DOHH2 (cell line): ENCODE measurements around the gene SPATA13.

Experiments used
- H3F3A ChIP-seq: fragments of 200-600 bp; sonication (generic), shearing (Covaris generic); 2 replicates; pipeline ENCODE4 v1.6.0; 2016; ENCODE audit warnings: antibody characterized with exemption, mild to moderate bottlenecking; ENCODE audit not compliant: control insufficient read depth, insufficient read depth
- H3K27ac ChIP-seq: fragments of 200-600 bp; sonication (generic); 2 replicates; pipeline ENCODE4 v1.5.1; 2014; ENCODE audit warnings: low read depth, mild to moderate bottlenecking, low read length, moderate library complexity
- H3K27me3 ChIP-seq: fragments of 200-600 bp; sonication (generic); 2 replicates; pipeline ENCODE4 v1.6.1; 2014; ENCODE audit warnings: mild to moderate bottlenecking, low read length, mixed read lengths; ENCODE audit not compliant: control insufficient read depth
- H3K36me3 ChIP-seq: fragments of 200-600 bp; sonication (generic); 2 replicates; pipeline ENCODE4 v1.6.1; 2014; ENCODE audit warnings: mild to moderate bottlenecking, low read length, moderate library complexity, mixed read lengths; ENCODE audit not compliant: control insufficient read depth
- H3K4me1 ChIP-seq: fragments of 200-600 bp; sonication (generic); 2 replicates; pipeline ENCODE4 v1.6.1; 2014; ENCODE audit warnings: mild to moderate bottlenecking, low read length, mixed read lengths; ENCODE audit not compliant: control insufficient read depth
- H3K4me2 ChIP-seq: fragments of 200-600 bp; sonication (generic); 2 replicates; pipeline ENCODE4 v1.6.0; 2014; ENCODE audit warnings: mild to moderate bottlenecking, low read length, moderate library complexity
- H3K4me3 ChIP-seq: fragments of 200-600 bp; sonication (generic); 2 replicates; pipeline ENCODE4 v1.5.1; 2014; ENCODE audit warnings: mild to moderate bottlenecking, low read length, mixed read lengths
- H3K79me2 ChIP-seq: fragments of 200-600 bp; sonication (generic); 2 replicates; pipeline ENCODE4 v1.6.1; 2014; ENCODE audit warnings: mild to moderate bottlenecking, low read length, mixed read lengths; ENCODE audit not compliant: control insufficient read depth
- H3K9me2 ChIP-seq: fragments of 200-600 bp; sonication (generic); replicated peaks from 2 replicates; pipeline ENCODE4 v1.6.1; 2014; ENCODE audit warnings: mild to moderate bottlenecking, low read length, mixed read lengths; ENCODE audit not compliant: control insufficient read depth
- H3K9me3 ChIP-seq: fragments of 200-600 bp; sonication (generic); 2 replicates; pipeline ENCODE4 v1.6.1; 2014; ENCODE audit warnings: antibody characterized with exemption, low read length, mixed read lengths; ENCODE audit not compliant: control insufficient read depth, insufficient read depth
- H4K20me1 ChIP-seq: fragments of 200-600 bp; sonication (generic); 2 replicates; pipeline ENCODE4 v1.6.0; 2014; ENCODE audit warnings: low read depth, mild to moderate bottlenecking, antibody characterized with exemption, low read length, moderate library complexity; ENCODE audit not compliant: control insufficient read depth, insufficient read depth
- EZH2phosphoT487 ChIP-seq: fragments of 200-600 bp; sonication (generic); IDR thresholded peaks from 2 replicates; pipeline ENCODE4 v1.6.1; 2017; ENCODE audit warnings: borderline replicate concordance, mild to moderate bottlenecking, antibody characterized with exemption, low read length, moderate library complexity, mixed read lengths
- TF ChIP-seq, protein P1 (sequence below): fragments of 200-600 bp; sonication (generic); IDR thresholded peaks from one replicate; pipeline ENCODE4 v1.5.1; 2014; ENCODE audit warnings: antibody characterized with exemption, mild to moderate bottlenecking, low read depth, low read length; ENCODE audit not compliant: poor library complexity, severe bottlenecking

The SPATA13 gene

DNA sequence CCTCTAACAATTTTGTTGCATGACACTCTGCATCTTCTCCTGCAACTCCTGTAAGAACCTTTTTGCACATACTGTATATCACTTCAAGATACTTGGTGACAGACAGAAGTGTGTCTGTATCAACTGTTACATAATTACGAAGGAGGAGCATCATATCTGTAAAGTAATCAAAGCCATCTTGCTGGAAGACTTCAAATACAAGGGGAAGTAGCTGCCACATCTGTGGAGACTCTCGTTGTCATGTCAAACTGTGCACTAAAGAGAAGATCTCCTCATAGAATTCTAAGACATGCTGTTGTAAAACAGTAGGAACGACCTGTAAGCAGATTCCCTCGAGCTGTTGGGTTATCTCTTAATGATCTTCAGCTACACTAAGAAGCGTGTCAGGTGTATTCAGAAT lies 38.0 kb upstream of the SPATA13 start:
- Histone ChIP-seq H4K20me1 (no peaks in the 10 kb centered on the region), H3K4me2 (no peak overlapping the region), H3K9me3 (no peaks in the 10 kb centered on the region), H3F3A (no peaks in the 10 kb centered on the region), H3K4me3 (no peak overlapping the region), H3K36me3 (no peaks in the 10 kb centered on the region), H3K27ac (no peak overlapping the region), H3K79me2 (no peaks in the 10 kb centered on the region), H3K4me1 (0 out of 2 replicates have a peak, but pooled peaks cover 3% of the 10 kb centered on the region), H3K9me2 (no peaks in the 10 kb centered on the region), H3K27me3 (peaks cover 17% of the 10 kb centered on the region)
- TF ChIP-seq, protein P1, sequence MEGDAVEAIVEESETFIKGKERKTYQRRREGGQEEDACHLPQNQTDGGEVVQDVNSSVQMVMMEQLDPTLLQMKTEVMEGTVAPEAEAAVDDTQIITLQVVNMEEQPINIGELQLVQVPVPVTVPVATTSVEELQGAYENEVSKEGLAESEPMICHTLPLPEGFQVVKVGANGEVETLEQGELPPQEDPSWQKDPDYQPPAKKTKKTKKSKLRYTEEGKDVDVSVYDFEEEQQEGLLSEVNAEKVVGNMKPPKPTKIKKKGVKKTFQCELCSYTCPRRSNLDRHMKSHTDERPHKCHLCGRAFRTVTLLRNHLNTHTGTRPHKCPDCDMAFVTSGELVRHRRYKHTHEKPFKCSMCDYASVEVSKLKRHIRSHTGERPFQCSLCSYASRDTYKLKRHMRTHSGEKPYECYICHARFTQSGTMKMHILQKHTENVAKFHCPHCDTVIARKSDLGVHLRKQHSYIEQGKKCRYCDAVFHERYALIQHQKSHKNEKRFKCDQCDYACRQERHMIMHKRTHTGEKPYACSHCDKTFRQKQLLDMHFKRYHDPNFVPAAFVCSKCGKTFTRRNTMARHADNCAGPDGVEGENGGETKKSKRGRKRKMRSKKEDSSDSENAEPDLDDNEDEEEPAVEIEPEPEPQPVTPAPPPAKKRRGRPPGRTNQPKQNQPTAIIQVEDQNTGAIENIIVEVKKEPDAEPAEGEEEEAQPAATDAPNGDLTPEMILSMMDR = no peak
- no peak for TF ChIP-seq EZH2phosphoT487

DNA sequence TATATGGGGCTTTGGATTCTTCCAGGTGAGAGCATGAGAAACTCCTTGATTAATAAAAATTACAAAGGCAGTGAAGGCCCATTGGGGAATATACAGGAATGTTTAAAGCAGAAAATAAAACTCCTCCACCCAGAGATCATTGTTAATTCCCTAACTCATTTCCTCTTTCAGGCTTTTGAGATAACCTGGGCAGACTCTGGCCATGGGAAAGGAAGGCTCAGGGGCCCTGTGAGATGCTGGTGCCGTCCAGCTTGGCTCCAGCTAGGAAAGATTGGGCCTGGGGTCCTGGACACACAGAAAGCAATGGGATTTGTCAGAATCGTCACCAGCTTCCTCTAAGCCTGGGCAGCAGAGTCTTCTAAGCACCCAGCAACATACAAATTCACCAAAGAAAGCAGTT lies 36.8 kb upstream of the SPATA13 start:
- H3K27me3 ChIP-seq = peaks cover 17% of the 10 kb centered on the region
- H3F3A ChIP-seq = no peaks in the 10 kb centered on the region
- TF ChIP-seq, protein P1 = no peak
- TF ChIP-seq EZH2phosphoT487 = no peak
- H3K9me3 ChIP-seq = no peaks in the 10 kb centered on the region
- H3K36me3 ChIP-seq = no peaks in the 10 kb centered on the region
- no peaks in the 10 kb centered on the region for H4K20me1 ChIP-seq
- no peaks in the 10 kb centered on the region for H3K79me2 ChIP-seq
- H3K4me2 ChIP-seq = no peak overlapping the region
- no peaks in the 10 kb centered on the region for H3K9me2 ChIP-seq
- H3K4me1 ChIP-seq = 0 out of 2 replicates have a peak, but pooled peaks cover 3% of the 10 kb centered on the region
- H3K4me3 ChIP-seq = no peak overlapping the region
- no peak overlapping the region for H3K27ac ChIP-seq

DNA sequence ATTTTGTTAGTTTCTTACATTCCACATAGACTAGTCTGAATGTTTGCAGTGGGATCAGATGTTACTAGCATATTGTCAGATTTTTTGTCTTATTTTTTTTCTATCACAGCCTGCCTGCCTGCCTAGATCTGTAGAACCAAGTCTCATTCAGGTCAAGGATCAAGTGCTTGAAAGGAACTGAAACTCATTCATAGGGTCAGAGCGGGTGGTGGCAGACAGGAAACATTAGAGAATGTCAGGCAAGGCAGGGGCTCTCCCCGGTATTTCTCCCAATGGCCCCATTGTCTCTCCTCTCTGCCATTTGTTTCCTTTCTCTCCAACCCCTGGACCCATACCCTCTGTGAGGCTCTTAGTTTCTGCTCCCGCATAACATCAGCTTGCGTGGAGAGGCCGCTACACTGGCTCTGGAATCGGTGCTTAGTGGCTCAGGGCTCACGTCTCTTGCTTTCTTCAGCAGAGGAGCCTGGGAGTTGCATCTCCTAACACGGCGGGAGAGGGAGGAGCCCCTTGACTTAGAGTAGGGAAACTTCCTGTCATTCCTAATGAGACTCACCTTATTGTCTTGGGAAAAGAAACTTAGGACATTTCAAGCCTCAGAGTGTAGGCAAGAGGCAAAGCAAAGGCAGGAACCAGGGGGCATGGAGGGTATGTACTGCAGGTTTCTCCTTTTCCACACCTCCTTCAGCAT lies 35.6 kb upstream of the SPATA13 start:
- Histone ChIP-seq H3K79me2 (no peaks in the 10 kb centered on the region), H3K27me3 (peaks cover 16% of the 10 kb centered on the region), H3K36me3 (no peaks in the 10 kb centered on the region), H3K4me1 (0 out of 2 replicates have a peak, but pooled peaks cover 3% of the 10 kb centered on the region), H3K4me2 (no peak overlapping the region), H4K20me1 (no peaks in the 10 kb centered on the region), H3K9me2 (no peaks in the 10 kb centered on the region), H3K9me3 (no peaks in the 10 kb centered on the region), H3K4me3 (no peak overlapping the region), H3K27ac (no peak overlapping the region), H3F3A (no peaks in the 10 kb centered on the region)
- no peak for TF ChIP-seq EZH2phosphoT487

DNA sequence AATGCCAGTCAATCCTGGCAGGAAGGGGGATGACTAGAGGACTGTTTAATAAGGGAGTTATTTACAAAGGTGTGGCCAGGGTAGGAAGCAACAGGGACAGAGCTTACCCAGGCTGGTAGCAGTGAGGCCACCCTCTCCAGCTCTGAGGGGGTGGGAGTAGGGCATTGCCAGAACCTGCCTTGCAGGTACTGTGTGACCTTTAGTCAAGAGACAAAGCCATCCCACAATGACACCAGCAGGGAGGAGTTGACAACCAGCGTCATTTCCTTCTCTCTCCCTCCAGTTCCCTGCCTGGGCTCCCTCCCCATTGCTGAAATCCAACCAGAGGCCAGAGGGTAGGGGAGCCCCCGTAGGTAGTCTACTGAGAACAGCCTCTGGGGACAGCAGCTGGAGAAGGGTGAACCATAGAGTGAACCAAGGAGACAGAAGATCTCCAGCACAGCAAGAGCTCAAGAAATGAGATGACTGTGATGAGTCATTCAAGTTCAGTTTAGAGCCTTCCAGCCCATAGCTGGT lies 33.3 kb upstream of the SPATA13 start:
- TF ChIP-seq, protein P1 = no peak
- no peak for TF ChIP-seq EZH2phosphoT487
- Histone ChIP-seq H3K9me2 (no peaks in the 10 kb centered on the region), H3K27ac (no peak overlapping the region), H3K4me2 (no peak overlapping the region), H3K4me1 (0 out of 2 replicates have a peak, but pooled peaks cover 3% of the 10 kb centered on the region), H3K79me2 (no peaks in the 10 kb centered on the region), H3K4me3 (no peak overlapping the region), H3K27me3 (peaks cover 16% of the 10 kb centered on the region), H3K36me3 (no peaks in the 10 kb centered on the region), H4K20me1 (no peaks in the 10 kb centered on the region), H3F3A (no peaks in the 10 kb centered on the region), H3K9me3 (no peaks in the 10 kb centered on the region)
